Fibroblast of lung (primary cell): ENCODE results near the gene PROX2. TPM values are rescaled to one million over a fixed set of nuclear protein-coding genes. Genes with fewer than 3 reads are reported as not detected.

Experiments used
- DNase-seq, 2 donors: peaks; one replicate each; pipeline versions ENCODE4 v3.0.0 to v3.0.0-alpha.2; 2010; ENCODE audit warnings: low read depth in 2 of 2
- H2AFZ ChIP-seq: 2 replicates; pipeline ENCODE4 v1.5.1; 2012; ENCODE audit warnings: low read length, control low read depth, inconsistent platforms
- H3K27ac ChIP-seq: 2 replicates; pipeline ENCODE4 v1.5.1; 2011; ENCODE audit warnings: low read length, control low read depth; ENCODE audit not compliant: insufficient read depth
- H3K27me3 ChIP-seq: 2 replicates; pipeline ENCODE4 v1.5.1; 2011; ENCODE audit warnings: mild to moderate bottlenecking, low read length; ENCODE audit not compliant: control insufficient read depth, insufficient read depth
- H3K36me3 ChIP-seq: 2 replicates; pipeline ENCODE4 v1.5.1; 2011; ENCODE audit warnings: low read length; ENCODE audit not compliant: control insufficient read depth, insufficient read depth
- H3K4me1 ChIP-seq: 2 replicates; pipeline ENCODE4 v1.5.1; 2011; ENCODE audit warnings: low read length; ENCODE audit not compliant: control insufficient read depth, insufficient read depth; ENCODE audit errors: extremely low read depth
- H3K4me2 ChIP-seq: 2 replicates; pipeline ENCODE4 v1.5.1; 2011; ENCODE audit warnings: low read length, control low read depth; ENCODE audit not compliant: insufficient read depth; ENCODE audit errors: extremely low read depth
- H3K4me3 ChIP-seq, 4 experiments: fragments of 200-600 bp in 1 of 4; sonication (generic) in 1 of 4; replicated peaks in 1 of 4; 2 replicates each; pipeline ENCODE4 v1.5.1; 2011 to 2016; ENCODE audit warnings: low read length in 4 of 4, low read depth in 3 of 4, mild to moderate bottlenecking in 3 of 4, control low read depth in 2 of 4, inconsistent platforms in 1 of 4, mixed read lengths in 1 of 4; ENCODE audit not compliant: insufficient read depth in 1 of 4; ENCODE audit errors: control extremely low read depth in 1 of 4
- H3K79me2 ChIP-seq: 2 replicates; pipeline ENCODE4 v1.5.1; 2012; ENCODE audit warnings: mild to moderate bottlenecking, low read length, inconsistent platforms; ENCODE audit not compliant: control insufficient read depth, insufficient read depth
- H3K9ac ChIP-seq: 2 replicates; pipeline ENCODE4 v1.5.1; 2011; ENCODE audit warnings: mild to moderate bottlenecking, low read length, control low read depth; ENCODE audit not compliant: insufficient read depth
- H3K9me3 ChIP-seq: 2 replicates; pipeline ENCODE4 v1.5.1; 2012; ENCODE audit warnings: low read depth, low read length; ENCODE audit not compliant: control insufficient read depth, insufficient read depth
- H4K20me1 ChIP-seq: 2 replicates; pipeline ENCODE4 v1.5.1; 2011; ENCODE audit warnings: low read length; ENCODE audit not compliant: control insufficient read depth, insufficient read depth; ENCODE audit errors: extremely low read depth
- EZH2 ChIP-seq: IDR thresholded peaks from 2 replicates; pipeline ENCODE4 v1.5.1; 2012; ENCODE audit warnings: low read length, control low read depth, mild to moderate bottlenecking; ENCODE audit errors: missing control alignments
- polyA plus RNA-seq, 2 donors: library from polyadenylated mRNA; depleted of rRNA in 1 of 2; stranded (reverse) in 1 of 2; unstranded in 1 of 2; fragments of >200 nt; gene quantifications; 2 replicates each; pipeline ENCODE4 v1.2.1, GENCODE V29; 2011 to 2012; ENCODE audit warnings: missing spikeins in 1 of 2
- total RNA-seq: library from RNA; depleted of rRNA; stranded (reverse); fragments of >200 nt; gene quantifications from 2 replicates; pipeline ENCODE4 v1.2.1, GENCODE V29; 2014
- TF ChIP-seq, protein P1 (sequence below), 2 donors: IDR thresholded peaks in 1 of 2; conservative IDR thresholded peaks in 1 of 2; 1 replicate in 1 of 2; 2 replicates in 1 of 2; pipeline ENCODE4 v1.5.1; 2011 to 2012; ENCODE audit warnings: low read length in 2 of 2, control low read depth in 1 of 2, inconsistent platforms in 1 of 2, low read depth in 1 of 2, mild to moderate bottlenecking in 1 of 2

PROX2 gene
- total and polyA plus RNA-seq, 2 donors (not counting 1 experiment from before 2014, with no cell fraction given), result 0.01 TPM; not detected in 1

- Histone ChIP-seq H3K27ac (no peak overlapping the region), H3K4me2 (peak overlapping the region; percentile 25), H3K4me3 (no peak overlapping the region), H3K36me3 (no peaks in the 10 kb centered on the region), H3K4me1 (peaks cover 16% of the 10 kb centered on the region), H4K20me1 (no peaks in the 10 kb centered on the region), H3K9ac (no peak overlapping the region), H2AFZ (no peak overlapping the region), H3K27me3 (no peaks in the 10 kb centered on the region), H3K79me2 (no peaks in the 10 kb centered on the region), H3K9me3 (no peaks in the 10 kb centered on the region)
- TF ChIP-seq, protein P1, sequence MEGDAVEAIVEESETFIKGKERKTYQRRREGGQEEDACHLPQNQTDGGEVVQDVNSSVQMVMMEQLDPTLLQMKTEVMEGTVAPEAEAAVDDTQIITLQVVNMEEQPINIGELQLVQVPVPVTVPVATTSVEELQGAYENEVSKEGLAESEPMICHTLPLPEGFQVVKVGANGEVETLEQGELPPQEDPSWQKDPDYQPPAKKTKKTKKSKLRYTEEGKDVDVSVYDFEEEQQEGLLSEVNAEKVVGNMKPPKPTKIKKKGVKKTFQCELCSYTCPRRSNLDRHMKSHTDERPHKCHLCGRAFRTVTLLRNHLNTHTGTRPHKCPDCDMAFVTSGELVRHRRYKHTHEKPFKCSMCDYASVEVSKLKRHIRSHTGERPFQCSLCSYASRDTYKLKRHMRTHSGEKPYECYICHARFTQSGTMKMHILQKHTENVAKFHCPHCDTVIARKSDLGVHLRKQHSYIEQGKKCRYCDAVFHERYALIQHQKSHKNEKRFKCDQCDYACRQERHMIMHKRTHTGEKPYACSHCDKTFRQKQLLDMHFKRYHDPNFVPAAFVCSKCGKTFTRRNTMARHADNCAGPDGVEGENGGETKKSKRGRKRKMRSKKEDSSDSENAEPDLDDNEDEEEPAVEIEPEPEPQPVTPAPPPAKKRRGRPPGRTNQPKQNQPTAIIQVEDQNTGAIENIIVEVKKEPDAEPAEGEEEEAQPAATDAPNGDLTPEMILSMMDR (conservative IDR thresholded peaks at IDR 0.05 in 1 of 2, IDR thresholded peaks at IDR 0.05 in 1 of 2; ENCODE audit: low read depth in 1 of 2, low read length in 2 of 2), result no peak
- TF ChIP-seq EZH2, result no peak
- DNase-seq, result peak; percentile 53 to 55
Measured at GRCh38 chr14:74836251-74836960, 39.5 kb downstream of the PROX2 start.

DNA sequence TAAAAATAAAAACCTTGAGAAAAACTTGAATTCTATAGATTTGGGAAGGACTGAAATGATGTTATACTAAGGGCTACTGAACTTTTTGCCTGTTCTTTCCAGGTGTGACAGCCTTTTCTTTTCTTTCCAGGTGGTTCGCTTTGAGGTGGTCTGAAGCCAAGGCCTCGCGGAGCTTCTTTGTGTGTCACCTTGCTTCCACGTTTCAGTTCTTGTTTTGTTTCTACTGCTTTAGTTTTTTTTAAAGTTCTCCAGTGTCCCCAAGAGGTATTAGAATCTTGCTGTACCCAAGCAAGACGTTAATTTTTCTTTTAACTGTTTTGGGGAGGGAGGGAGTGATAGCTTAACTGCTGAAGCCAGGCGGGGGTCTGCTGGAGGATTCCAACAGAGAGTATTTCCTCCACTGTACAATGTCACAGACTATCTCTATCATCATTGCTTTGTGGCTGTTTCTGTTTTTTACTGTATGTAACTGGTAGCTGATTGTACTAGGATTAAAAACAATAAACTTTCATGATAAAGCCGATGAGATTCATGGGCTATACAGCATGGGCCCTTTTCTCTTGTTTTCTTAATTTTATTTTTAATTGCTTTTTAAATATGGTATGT lies 40.2 kb downstream of the PROX2 start:
- Histone ChIP-seq H3K4me2 (no peak overlapping the region), H3K27ac (no peak overlapping the region)
- TF ChIP-seq EZH2, result no peak
- TF ChIP-seq, protein P1 (conservative IDR thresholded peaks at IDR 0.05 in 1 of 2, IDR thresholded peaks at IDR 0.05 in 1 of 2; ENCODE audit: low read depth in 1 of 2, low read length in 2 of 2), result no peak

DNA sequence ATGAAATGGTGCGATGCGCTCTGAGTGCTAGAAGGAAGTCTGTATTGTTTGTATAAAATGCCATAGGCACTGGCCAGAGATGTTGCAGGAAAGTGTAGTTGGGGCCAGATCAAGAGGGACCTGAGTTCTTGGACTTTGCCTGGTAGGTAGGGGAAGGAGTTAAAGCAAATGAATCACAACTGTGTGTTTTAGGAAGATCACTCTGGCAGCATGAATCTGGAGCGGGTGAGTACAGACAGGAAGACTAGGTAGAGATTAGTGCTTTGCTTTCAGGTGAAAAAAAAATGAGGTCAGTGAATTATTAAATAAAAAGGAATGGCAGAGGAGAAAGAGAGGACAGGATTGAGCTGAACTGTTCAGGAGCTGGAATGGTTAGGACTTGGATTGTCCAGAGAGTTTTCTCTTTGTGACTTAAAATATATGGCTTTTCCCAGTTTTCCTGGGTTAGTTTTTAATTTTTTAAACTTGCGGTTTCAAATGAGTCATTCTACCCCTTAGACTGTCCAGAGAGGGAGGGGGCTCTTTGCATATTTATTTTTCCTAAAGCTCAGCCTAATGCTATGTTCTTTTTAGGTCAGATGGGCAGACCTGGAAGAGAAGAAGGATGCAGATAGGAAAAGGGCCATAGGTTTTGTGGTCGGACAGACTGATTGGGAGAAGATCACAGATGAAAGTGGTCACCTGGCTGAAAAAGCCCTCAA lies 41.1 kb downstream of the PROX2 start:
- H2AFZ ChIP-seq, result no peak overlapping the region
- peak overlapping the region; percentile 38 for H3K4me2 ChIP-seq
- H3K36me3 ChIP-seq, result peaks cover 4% of the 10 kb centered on the region

More for the DNA sequence above, 40.2 kb downstream of the PROX2 start:
- no peaks in the 10 kb centered on the region for H3K27me3 ChIP-seq
- no peak for DNase-seq
- no peaks in the 10 kb centered on the region for H4K20me1 ChIP-seq
- no peaks in the 10 kb centered on the region for H3K9me3 ChIP-seq
- no peak overlapping the region for H3K4me3 ChIP-seq
- H3K4me1 ChIP-seq, result peaks cover 16% of the 10 kb centered on the region
- no peaks in the 10 kb centered on the region for H3K79me2 ChIP-seq
- H3K9ac ChIP-seq, result no peak overlapping the region
- no peaks in the 10 kb centered on the region for H3K36me3 ChIP-seq
- H2AFZ ChIP-seq, result no peak overlapping the region

More for the DNA sequence above, 41.1 kb downstream of the PROX2 start:
- peaks cover 16% of the 10 kb centered on the region for H3K4me1 ChIP-seq
- peak overlapping the region; percentile 26 for H3K27ac ChIP-seq
- DNase-seq, result peak; percentile 46 to 68
- no peaks in the 10 kb centered on the region for H4K20me1 ChIP-seq
- no peaks in the 10 kb centered on the region for H3K79me2 ChIP-seq
- no peak overlapping the region for H3K9ac ChIP-seq
- TF ChIP-seq, protein P1 (conservative IDR thresholded peaks at IDR 0.05 in 1 of 2, IDR thresholded peaks at IDR 0.05 in 1 of 2; ENCODE audit: low read depth in 1 of 2, low read length in 2 of 2), result no peak
- no peak for TF ChIP-seq EZH2
- no peaks in the 10 kb centered on the region for H3K27me3 ChIP-seq
- H3K9me3 ChIP-seq, result no peaks in the 10 kb centered on the region
- H3K4me3 ChIP-seq, result no peak overlapping the region
